K562 (cell line): ENCODE measurements around the gene KPTN. TPM values are rescaled to one million over a fixed set of nuclear protein-coding genes. Genes with fewer than 3 reads are reported as not detected.

Experiments
- FOXO4 ChIP-seq: fragments of 450-650 bp; formaldehyde crosslinking; IDR thresholded peaks from 2 replicates; pipeline ENCODE4 v1.4.0; 2020; ENCODE audit warnings: mild to moderate bottlenecking, moderate library complexity
- HNRNPL ChIP-seq: fragments of 200-400 bp; formaldehyde crosslinking; IDR thresholded peaks from 2 replicates; pipeline ENCODE4 v1.6.1; 2017; ENCODE audit warnings: low read depth, mild to moderate bottlenecking, low read length
- NFE2 ChIP-seq: IDR thresholded peaks from 2 replicates; pipeline ENCODE4 v1.6.1; 2014; ENCODE audit warnings: antibody characterized with exemption, low read depth
- NUFIP1 ChIP-seq: fragments of 450-650 bp; IDR thresholded peaks from 2 replicates; pipeline ENCODE4 v1.6.1; 2018; ENCODE audit not compliant: partially characterized antibody
- PRDM10 ChIP-seq: fragments of 450-650 bp; IDR thresholded peaks from 2 replicates; pipeline ENCODE4 v1.6.1; 2018; ENCODE audit not compliant: partially characterized antibody
- REST ChIP-seq, 2 experiments: fragments of 450-650 bp; formaldehyde crosslinking in 1 of 2; IDR thresholded peaks; 2 replicates each; pipeline versions ENCODE4 v1.4.0 to v1.6.1; 2014 to 2020; ENCODE audit warnings: mild to moderate bottlenecking in 2 of 2, borderline replicate concordance in 1 of 2, low read depth in 1 of 2
- TEAD4 ChIP-seq, 2 experiments: sonication (generic) in 1 of 2; formaldehyde crosslinking in 1 of 2; IDR thresholded peaks; 2 replicates each; pipeline versions ENCODE4 v1.6.1 to v1.8.0; 2012 to 2022; ENCODE audit warnings: borderline replicate concordance in 1 of 2, inconsistent platforms in 1 of 2, low read length in 1 of 2, mild to moderate bottlenecking in 1 of 2, missing genetic modification reagents in 1 of 2
- USF1 ChIP-seq: sonication (generic); formaldehyde crosslinking; IDR thresholded peaks from 2 replicates; pipeline ENCODE4 v1.9.0; 2022; ENCODE audit warnings: mild to moderate bottlenecking, missing genetic modification reagents
- ZBTB17 ChIP-seq: fragments of 450-650 bp; formaldehyde crosslinking; IDR thresholded peaks from 2 replicates; pipeline ENCODE4 v1.4.0; 2020; ENCODE audit warnings: mild to moderate bottlenecking
- ZNF263 ChIP-seq: sonication (generic); formaldehyde crosslinking; IDR thresholded peaks from 2 replicates; pipeline ENCODE4 v1.8.0; 2022; ENCODE audit warnings: mild to moderate bottlenecking, missing genetic modification reagents, borderline replicate concordance
- polyA plus RNA-seq, 8 experiments: library from polyadenylated mRNA; depleted of rRNA in 4 of 8; stranded (reverse) in 5 of 8; unstranded in 3 of 8; fragments of >200 nt; fragmentation: Nextera tagmentation in 2 of 8; fragmentation: Illumina TruSeq in 1 of 8; extraction: Ambion mirVana in 2 of 8; extraction: Trizol in 1 of 8; gene quantifications; 2 replicates each; pipeline versions ENCODE4 v1.2.1 to v1.2.3, GENCODE V29; 2011 to 2014; ENCODE audit warnings: inconsistent platforms in 1 of 8, missing spikeins in 1 of 8
- total RNA-seq, 7 experiments: library from RNA; depleted of rRNA in 6 of 7; stranded (reverse); fragments of >200 nt in 6 of 7; fragmentation: Illumina TruSeq in 2 of 7; extraction: Trizol in 2 of 7; gene quantifications; 2 replicates each; pipeline versions ENCODE4 v1.2.1 to v1.2.3, GENCODE V29; 2011 to 2021; ENCODE audit warnings: low replicate concordance in 1 of 7

KPTN gene
- total and polyA plus RNA-seq, 9 of the 15 experiments (the other 6 are each of a cell fraction or from before 2014, with no cell fraction given), result 0.56 to 18.2 (median 8.5) TPM

GRCh38 chr19:47427241-47428176, 56.5 kb downstream of the KPTN start (continued):
- TF ChIP-seq REST (IDR thresholded peaks at IDR 0.05; ENCODE audit: borderline replicate concordance) (peak; percentile 64; the same call in 1 of the 2 replicates), REST (CRISPR knock-in tag; IDR thresholded peaks at IDR 0.05; ENCODE audit: low read depth) (no peak), NFE2 (no peak), ZBTB17 (no peak), PRDM10 (no peak), FOXO4 (CRISPR knock-in tag) (no peak), ZNF263 (0 out of 2 replicates have a peak, but pooled peaks have one; percentile 27), USF1 (0 out of 2 replicates have a peak, but pooled peaks have one; percentile 33), HNRNPL (no peak), TEAD4 (IDR thresholded peaks at IDR 0.05; ENCODE audit: low read length) (no peak), TEAD4 (CRISPR knock-in tag; IDR thresholded peaks at IDR 0.05; ENCODE audit: borderline replicate concordance) (0 out of 2 replicates have a peak, but pooled peaks have one; percentile 31), NUFIP1 (no peak)
